Hippocampal formation (tissue), 2 donors: ENCODE results near the gene PUS3.
A peak's percentile ranks its signal among the peaks of the same experiment; 100 is the strongest.
"Not testable (repeated sequence)": the region's sequence is repeated elsewhere in the genome, so short reads cannot be mapped to it uniquely, and the experiment has no call there.

Source experiments
- DNase-seq, 2 donors: peaks; one replicate each; lab custom pipeline; 2025; lab: John Stamatoyannopoulos, UW

The PUS3 gene

GRCh38 chr11:125921042-125921441, 18.0 kb upstream of the PUS3 start:
- DNase-seq: no peak

- DNase-seq: no peak
These were observed 15.3 kb upstream of the PUS3 start for GRCh38 chr11:125918140-125918840.

GRCh38 chr11:125916683-125917347, 13.8 kb upstream of the PUS3 start:
- DNase-seq: no peak

- not testable (repeated sequence) for DNase-seq
These were observed 11.6 kb upstream of the PUS3 start for GRCh38 chr11:125914601-125915000.

GRCh38 chr11:125910226-125910849, 7.3 kb upstream of the PUS3 start:
- peak in 1 of 2 donors; percentile 12 for DNase-seq

GRCh38 chr11:125904678-125905077, 1.7 kb upstream of the PUS3 start:
- no peak for DNase-seq

- DNase-seq: peak; percentile 38 to 43
These were observed 979 bp upstream of the PUS3 start, which contains the start of gene DDX25 for GRCh38 chr11:125903711-125904659. Gene DDX25, plus strand, starts transcription at chr11:125904508. Its CDS starts 10 bp downstream, at chr11:125904518.

- DNase-seq: no peak
These were observed 604 bp downstream of the PUS3 start for GRCh38 chr11:125902277-125902926.

- DNase-seq: no peak
These were observed 1.1 kb downstream of the PUS3 start for GRCh38 chr11:125901872-125902271.

- no peak for DNase-seq
These were observed 10.0 kb downstream of the PUS3 start for GRCh38 chr11:125892994-125893393.

- no peak for DNase-seq
These were observed 10.9 kb downstream of the PUS3 start for GRCh38 chr11:125892071-125892470.

GRCh38 chr11:125890447-125891100, 12.4 kb downstream of the PUS3 start:
- DNase-seq: no peak

- DNase-seq: peak; percentile 84 to 93
These were observed 15.4 kb downstream of the PUS3 start, which contains the start of gene HYLS1 for GRCh38 chr11:125887373-125888324. Gene HYLS1, plus strand, starts transcription at chr11:125887668. Its CDS starts 11,701 bp downstream, at chr11:125899369.

GRCh38 chr11:125886997-125887372, 16.0 kb downstream of the PUS3 start:
- DNase-seq: no peak

- no peak for DNase-seq
These were observed 19.6 kb downstream of the PUS3 start for GRCh38 chr11:125883375-125883774.

GRCh38 chr11:125881291-125881690, 21.7 kb downstream of the PUS3 start:
- DNase-seq: no peak

- peak; percentile 56 to 73 for DNase-seq
These were observed 28.4 kb downstream of the PUS3 start for GRCh38 chr11:125874556-125875124.

- no peak for DNase-seq
These were observed 29.0 kb downstream of the PUS3 start for GRCh38 chr11:125873881-125874555.

GRCh38 chr11:125872138-125872491, 30.9 kb downstream of the PUS3 start:
- no peak for DNase-seq
